GM19452 (cell line): ENCODE data around the gene FBXW10B.
A peak's percentile ranks its signal among the peaks of the same experiment; 100 is the strongest.
"Not testable (repeated sequence)": the region's sequence is repeated elsewhere in the genome, so short reads cannot be mapped to it uniquely, and the experiment has no call there.

ENCODE experiments used
- ATAC-seq: cut with Tn5 transposase; IDR thresholded peaks from one replicate; pipeline ENCODE4 v1.9.1; 2021; ENCODE audit not compliant: unreplicated experiment

FBXW10B gene

DNA sequence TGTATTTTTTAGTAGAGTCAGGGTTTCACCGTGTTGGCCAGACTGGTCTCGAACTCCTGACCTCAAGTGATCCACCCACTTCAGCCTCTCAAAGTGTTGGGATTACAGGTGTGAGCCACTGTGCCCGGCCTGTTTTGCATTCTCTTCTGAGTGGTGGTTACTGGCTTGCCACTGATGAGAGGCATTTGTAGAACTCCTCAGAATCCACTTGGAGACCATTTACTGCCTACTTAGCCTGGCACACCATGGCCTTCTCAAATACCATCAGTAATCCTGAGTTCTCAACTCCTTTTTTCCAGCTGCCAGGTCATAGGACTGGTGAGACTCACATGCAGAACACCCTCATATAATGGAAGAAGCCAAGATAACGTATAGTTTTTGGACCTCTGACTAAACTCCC lies 22.5 kb upstream of the FBXW10B start:
- not testable (repeated sequence) for ATAC-seq

DNA sequence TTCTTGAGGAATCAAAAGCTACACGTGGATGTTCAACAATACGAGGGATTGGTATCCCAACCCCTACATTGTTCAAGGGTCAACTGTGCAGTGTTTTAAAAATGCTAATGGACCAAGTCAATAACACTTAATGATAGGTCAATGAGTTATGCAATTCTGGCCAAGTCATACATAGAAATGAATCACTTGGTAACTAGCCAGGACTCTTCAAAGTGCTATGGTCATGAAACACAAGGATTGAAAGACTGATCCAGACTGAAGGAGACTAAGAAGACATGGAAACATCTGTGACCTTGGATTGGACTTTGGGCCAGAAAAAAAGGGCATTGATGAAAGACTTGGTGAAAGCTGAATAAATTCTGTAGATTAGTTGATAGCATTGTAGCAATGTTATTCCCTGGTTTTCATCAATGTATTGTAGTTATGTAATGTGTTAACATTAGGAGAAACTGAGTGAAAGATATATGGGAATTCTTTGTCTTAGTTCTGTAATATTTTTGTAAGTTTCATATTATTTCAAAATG lies 11.5 kb upstream of the FBXW10B start:
- not testable (repeated sequence) for ATAC-seq

DNA sequence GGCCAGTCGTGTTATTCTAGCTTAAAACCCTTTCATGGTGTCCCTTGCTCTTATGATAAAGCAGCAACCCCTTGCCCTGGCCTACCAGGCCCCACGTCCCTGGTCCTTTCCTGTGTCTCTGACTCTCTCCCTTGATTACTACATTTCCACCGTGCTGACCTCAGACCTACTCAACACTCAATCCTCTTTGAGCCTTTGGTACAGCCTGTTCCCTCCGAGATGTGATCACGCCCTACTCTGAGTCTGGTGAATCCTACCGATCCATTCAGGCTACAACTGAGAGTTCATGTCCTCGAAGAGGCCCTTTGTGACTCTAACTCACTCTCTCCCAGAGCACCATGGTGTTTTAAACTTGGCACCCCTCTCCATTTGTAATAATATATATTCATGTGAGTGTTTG lies 10.5 kb upstream of the FBXW10B start:
- ATAC-seq: not testable (repeated sequence)

DNA sequence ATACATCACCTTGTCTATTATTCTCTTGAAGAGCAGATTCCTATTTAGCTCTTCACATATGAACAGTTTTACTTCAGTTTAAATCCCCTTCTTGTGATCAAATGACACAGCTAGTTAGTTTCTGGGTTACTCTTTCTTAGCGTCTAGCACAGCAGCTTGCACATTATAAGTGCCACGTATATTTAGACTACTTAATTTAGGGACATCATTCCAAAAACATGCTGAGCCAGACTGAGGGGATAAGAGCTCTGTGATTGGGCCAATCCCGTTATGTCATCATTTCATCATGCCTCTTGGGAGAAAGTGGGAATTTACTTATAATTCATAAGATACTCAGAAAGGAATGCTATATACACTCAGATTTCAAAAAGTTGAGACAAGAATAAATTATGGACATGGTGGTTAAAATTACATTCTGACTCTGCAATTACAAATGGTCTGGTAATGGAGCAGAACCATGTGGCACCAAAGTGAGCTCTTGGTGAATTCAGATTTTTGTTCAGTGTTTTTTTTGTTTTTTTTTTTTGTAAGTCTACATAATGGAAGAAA lies 4.2 kb upstream of the FBXW10B start:
- ATAC-seq: not testable (repeated sequence)

DNA sequence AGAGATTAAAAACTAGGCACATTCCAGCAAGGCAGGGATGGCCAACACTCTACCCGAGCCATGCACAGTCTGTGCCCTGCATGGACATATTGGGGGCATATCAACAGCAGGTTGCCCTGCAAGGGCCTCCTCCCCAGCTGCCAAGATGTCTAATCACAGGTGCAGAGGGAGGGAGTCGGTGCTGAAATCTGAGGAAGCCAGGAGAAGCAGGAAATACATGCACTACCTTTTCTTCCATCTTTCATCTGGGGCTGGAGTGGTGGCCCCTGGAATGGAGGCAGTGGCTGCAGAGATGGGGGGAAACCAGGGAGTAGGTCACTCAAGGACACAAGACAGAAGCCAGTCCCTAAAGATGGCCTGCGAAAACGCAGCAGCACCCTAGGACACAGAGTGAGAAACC lies 3.8 kb upstream of the FBXW10B start:
- not testable (repeated sequence) for ATAC-seq

DNA sequence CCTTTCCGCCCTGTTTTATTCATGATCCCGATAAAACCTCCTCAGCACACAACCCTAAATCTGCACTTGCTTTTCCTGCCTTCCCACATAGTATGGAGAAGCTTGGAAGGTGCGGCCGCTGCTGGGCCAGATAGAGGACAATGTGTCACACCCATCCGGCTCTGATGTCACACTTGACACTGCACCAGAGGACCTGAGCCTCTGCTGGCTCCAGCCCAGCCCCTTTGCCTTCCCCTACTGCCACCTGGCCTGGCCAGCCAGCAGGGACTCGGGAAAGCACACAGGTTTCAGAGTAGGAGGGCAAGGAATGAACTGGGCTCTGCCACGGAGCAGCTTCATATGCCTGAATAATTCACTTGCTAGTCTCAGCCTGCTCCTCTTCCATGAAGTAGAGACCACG lies 2.6 kb upstream of the FBXW10B start:
- ATAC-seq: not testable (repeated sequence)

DNA sequence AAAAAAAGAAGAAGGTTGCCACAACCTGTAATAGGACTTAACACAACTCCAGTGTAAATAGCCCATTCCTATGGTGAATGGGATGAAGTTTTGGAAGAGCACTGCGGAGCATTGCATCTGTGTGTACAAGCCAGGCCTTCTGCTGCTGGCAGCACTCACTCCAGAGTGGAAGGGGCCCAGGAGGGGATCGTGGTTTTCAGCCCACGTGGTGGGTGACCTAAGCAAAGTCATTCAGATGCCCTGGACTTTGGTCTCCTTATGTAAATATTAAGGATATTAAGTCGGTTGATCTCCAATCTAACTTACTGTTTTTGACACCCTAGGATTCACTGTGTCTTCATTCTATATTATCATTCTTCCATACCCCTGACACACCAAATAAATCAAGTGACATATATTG lies 2.7 kb downstream of the FBXW10B start:
- ATAC-seq: not testable (repeated sequence)

DNA sequence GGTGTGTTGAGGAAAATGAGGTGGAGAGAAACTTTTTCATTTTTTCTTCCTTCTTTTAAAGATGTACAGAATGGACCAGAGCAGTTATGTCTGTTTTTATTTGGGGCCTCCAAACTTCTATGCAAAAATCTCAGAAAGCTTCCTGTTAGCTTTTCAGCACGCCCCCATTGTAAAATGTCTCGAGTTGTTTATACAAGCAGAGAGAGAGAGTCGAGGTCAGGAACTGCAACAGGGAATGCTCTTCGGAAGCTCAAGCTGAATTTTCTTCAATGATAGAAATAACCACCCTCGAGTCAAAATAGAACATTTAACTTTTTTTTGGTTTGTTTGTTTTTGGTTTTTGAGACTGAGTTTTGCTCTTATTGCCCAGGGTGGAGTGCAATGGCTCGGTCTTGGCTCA lies 3.7 kb downstream of the FBXW10B start:
- ATAC-seq: not testable (repeated sequence)

DNA sequence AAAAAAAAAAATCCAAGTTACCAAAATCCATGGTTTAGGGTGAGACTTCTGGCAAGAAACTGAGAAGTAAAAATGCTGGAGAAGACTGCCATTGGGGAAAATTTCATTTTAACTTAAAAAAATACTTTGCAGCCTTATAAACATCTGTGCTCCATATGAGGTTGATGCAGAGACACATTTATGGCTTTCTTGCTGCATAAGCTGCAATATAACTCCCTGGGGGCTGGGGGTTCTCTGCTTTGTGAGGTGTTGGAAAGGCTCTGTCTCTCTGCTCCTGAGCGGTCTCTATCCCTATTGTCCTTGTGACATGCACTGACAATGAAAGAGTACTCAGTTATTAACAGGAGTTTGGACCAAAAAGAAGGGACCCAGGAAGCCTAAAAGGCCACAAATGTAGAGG lies 6.4 kb downstream of the FBXW10B start:
- not testable (repeated sequence) for ATAC-seq

DNA sequence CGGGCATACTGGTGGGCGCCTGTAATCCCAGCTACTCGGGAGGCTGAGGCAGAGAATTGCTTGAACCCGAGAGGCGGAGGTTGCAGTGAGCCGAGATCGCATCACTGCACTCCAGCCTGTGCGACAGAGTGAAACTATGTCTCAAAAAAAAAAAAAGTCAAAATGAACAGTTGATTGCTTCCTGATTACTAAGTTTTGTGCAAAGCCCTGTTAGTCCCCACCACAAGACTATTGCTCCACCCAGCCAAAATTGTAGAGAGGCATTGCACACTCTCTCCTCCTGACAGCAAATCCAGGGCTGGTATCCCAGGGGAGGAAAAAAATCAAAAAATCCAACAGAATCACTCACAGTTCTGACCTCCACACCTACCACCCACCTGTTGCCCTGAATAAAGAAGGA lies 26.5 kb downstream of the FBXW10B start:
- not testable (repeated sequence) for ATAC-seq

DNA sequence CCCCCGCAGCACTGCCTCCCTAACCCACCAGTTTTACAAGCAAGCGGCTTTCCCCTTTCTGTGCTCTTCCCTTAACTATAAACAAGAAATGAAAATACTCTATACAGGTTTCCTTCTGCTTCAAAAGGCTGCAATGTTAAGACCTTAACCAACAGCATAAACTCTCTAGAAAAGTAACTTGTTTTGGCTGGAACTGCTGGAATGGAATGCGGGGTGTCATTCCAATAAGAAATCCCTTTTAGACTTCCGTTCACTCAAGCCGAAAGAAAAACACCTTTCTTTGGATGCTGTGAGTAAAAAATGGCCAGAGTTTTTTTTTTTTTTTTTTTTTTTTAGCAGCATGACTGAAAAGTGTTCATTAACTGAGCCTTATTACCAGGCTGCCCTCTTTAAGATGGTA lies 27.5 kb downstream of the FBXW10B start:
- ATAC-seq: not testable (repeated sequence)

DNA sequence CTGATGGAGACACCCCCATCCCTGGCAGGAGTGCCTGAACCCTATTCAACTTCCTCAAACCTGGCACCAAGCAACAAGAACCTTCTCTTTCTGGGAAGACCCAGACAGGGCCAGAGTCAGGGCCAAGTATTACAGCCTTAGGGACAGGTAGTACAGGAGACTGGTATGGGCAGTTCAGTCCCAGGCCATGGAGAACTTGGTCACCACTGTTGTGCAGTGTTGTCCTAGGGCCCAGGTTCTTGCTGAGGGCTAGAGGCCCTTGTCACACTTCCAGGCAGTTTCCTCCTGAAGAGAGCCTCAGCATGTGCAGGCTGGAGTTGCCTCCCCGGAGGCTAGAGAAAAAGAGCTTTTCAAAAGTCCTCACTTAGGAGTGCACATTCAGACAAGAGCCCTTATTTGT lies 28.7 kb downstream of the FBXW10B start:
- ATAC-seq: not testable (repeated sequence)

DNA sequence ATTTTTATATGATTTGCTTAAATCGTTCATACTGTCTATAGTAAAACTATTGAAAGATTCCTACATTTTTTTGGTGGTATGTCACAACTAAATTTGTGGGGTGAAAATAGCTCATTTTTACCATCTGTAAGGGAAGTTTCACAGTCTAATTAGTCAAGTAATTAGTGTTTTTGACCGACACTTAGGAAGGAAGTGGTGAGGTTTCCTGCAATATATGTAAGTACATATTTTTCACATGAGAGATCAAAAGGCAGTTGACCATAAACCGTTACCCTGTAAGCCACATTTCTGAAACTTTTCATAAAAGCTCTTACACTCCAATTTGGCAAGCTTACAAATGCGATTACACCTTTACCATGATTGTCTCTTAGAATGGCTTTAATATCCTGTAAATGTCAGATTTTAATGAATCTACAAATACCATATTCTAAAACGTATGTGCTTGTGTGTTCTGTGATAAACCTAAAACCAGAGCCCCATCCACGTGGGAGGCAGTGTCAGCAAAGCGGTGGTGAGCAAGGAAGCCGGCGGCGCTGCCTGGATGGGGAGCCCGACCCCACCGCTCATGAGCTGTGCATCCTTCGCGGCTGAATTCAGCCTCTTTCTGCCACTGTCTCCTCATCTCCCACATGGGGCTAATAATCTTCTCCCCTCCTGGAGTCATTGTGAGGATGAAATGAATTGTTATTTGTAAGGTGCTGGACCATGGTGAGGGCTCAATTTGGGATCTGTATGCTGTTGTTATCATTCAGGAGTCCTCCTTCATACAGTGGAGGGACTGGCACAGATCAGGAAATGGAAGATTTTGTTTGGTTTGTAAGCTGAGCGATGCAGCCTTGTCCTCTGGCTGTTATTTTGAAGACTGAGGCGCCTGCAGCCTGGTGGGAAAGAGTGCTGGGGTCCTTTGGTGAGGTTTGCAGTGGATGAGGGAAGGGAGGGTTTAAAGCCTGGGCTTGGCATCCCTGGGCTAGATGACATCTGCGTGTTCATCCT lies 29.7 kb downstream of the FBXW10B start:
- ATAC-seq: peak; percentile 69

DNA sequence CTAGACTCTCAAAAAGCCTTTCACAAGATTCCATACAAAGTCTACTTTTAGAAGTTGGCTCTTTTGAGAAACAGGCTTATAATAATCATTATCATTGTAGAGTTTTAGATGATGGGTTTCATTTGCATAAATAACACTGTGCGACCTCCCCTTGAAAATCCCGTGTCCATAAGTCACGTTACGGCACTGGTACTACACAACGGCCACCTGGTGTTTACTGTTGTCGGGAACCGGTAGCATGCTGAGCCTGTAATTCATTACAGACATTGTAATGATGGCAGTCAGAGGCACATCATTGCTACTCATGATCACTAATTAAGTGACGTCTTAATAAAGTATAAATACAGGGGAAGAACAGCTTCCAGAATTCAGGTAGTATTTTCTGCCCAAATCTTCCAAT lies 31.5 kb downstream of the FBXW10B start:
- not testable (repeated sequence) for ATAC-seq

DNA sequence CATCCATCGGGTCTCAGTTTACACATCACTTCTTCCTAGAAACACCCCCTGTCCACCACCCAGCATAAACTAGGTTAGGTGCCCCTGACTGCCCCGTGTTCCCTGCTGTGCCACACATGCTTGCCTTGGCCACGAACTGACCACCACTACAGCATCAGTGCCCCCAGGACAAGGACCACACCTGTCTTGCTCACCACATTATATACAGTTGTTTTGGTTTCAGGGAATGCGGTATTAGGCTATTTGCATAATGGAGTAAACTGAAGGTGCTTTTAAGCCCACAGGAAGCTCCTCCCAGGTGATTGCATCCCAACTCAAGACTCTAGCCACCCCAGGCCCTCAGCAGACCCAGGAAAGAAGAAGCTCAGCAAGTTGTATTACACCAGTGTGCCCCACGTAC lies 36.2 kb downstream of the FBXW10B start:
- ATAC-seq: not testable (repeated sequence)

DNA sequence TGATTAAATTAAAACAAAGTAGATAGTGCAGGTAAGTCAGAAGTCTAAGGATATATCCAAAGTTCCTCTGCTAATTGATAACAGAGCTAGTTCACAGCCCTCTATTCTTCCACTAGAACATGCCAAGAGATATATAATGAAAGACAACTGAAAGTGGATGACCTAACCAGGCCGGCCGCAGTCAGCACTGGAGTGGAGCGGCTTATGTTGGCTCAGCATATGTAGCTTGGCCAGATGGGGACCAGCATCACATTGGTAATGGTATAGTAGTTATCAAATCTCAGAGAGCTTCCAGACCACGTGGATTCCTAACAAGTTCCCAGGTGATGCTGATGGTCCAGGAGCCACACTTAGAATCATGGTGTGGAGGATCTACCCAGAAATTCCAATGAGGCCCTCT lies 38.0 kb downstream of the FBXW10B start:
- ATAC-seq: not testable (repeated sequence)

DNA sequence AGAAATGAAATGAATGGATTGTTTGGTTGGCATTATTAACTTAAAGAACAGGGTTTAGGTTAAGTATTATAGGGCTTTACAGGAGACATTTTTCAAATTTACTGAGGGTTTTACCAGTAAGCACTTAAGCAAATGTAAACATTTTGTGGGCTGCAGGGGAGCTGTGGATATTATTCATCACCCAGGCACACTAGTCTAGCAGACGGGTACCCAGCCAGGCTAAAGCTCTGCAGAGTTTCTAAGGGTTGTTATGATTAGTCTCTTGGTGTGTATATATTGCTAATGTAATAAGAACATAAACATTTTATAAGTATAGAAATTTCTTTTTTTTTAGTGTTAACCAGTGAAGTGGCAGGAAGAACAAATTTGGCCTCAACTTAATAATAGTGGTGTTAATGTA lies 42.7 kb downstream of the FBXW10B start:
- not testable (repeated sequence) for ATAC-seq

DNA sequence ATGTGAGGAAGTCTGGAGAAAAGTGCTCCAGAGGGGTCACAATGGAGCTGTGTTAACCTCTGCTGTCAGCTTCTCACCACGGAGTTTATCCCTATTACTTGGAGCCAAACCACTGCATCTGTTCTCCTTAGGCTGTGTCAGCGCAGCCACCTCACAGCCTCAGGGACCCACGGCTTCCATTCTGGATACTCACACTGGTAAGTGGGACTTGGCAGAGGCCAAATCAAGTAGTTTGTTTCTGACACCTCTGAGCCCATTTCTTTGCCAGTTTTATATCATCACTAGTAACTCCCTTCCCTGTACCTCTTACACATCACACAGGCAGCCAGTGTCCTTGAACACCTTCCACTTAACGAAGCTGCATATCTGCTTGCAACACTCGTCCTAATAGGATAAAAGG lies 44.8 kb downstream of the FBXW10B start:
- ATAC-seq: not testable (repeated sequence)

DNA sequence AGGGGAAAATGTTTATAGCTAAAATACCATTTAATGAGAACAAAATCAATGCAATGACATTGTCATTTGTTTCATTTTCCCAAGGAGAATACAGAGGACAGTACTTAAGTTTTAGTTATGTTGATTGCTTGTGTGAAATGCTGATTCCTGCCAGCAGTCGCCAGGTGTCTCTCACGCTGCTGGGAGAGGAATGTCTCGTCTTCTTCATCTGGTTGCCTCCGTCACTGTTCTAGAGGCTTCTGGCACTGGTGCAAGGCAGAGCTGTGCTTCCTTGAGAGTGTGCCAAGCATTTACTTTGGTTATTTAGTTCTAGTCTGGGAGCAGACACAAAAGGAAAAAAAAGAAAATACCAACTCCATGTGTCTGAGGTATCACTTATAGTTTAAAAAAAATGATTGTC lies 45.6 kb downstream of the FBXW10B start:
- ATAC-seq: not testable (repeated sequence)
